Measurements from ENCODE around the gene CARD9.
A peak's percentile ranks its signal among the peaks of the same experiment; 100 is the strongest.

Gene CARD9

GRCh38 chr9:136403538-136403914 is 30.1 kb upstream of the CARD9 start:
- H3K36me3 ChIP-seq (ENCODE audit: control insufficient read depth in 2 of 2, insufficient read depth in 1 of 2, low read length in 2 of 2) = peaks cover 10 to 69% of the 10 kb centered on the region in 2 experiments; a peak in 2 of 3 replicates
- CTCF ChIA-PET = interaction anchor here (0.6 kb wide), 1 partner anchor 40 kb away, joined by 3 read pairs; the partner anchor contains the start of gene DNLZ

DNA sequence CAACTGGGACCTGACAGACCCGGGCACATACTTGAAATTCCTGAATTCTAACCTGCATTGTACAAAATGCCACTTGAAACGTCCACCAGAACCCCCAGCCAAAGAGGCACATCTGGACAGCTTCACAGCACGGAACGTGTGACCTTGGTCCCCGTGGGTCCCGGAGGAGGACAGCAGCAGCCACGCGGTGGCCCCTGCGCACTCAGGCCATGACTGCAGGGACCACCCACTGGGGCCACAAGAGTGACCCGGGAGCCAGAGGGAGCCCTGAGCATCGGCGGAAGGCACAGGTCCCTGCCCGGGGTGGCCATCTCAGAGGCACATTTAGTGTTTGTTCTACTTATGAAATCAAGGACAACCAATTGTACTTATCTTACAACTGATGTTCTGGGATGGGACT is 28.6 kb upstream of the CARD9 start:
- POLR2A ChIA-PET = interaction anchor here (1.2 to 2.6 kb wide), 5 partner anchors 12 to 39 kb away, joined by 4 to 15 read pairs (median 8); no protein-coding TSS in a partner anchor
- Histone ChIP-seq H3K9me3 (ENCODE audit: control insufficient read depth, insufficient read depth, low read depth, low read length) (no peaks in the 10 kb centered on the region), H3K4me1 (ENCODE audit: control insufficient read depth, insufficient read depth, low read length) (no peaks in the 10 kb centered on the region), H3K4me3 (ENCODE audit: low read depth, low read length) (no peak overlapping the region), H3K27ac (ENCODE audit: extremely low read depth, low read depth, low read length) (no peak overlapping the region), H3K36me3 (ENCODE audit: control insufficient read depth in 2 of 2, insufficient read depth in 1 of 2, low read length in 2 of 2) (peaks cover 13 to 70% of the 10 kb centered on the region in 2 experiments)
- CTCF ChIA-PET = interaction anchor here (0.7 to 2.6 kb wide), 11 partner anchors 7 to 778 kb away, joined by 3 to 28 read pairs (median 7); partner anchors contain the start of genes DNLZ, ENTR1 and PMPCA
- TF ChIP-seq ZNF350 (tag by site-specific recombination; IDR thresholded peaks at IDR 0.05) (no peak), ZFHX2 (tag by site-specific recombination; conservative IDR thresholded peaks at IDR 0.05) (no peak), ZNF530 (tag by site-specific recombination; IDR thresholded peaks at IDR 0.05; ENCODE audit: low read depth) (no peak), ZNF571 (tag by site-specific recombination; IDR thresholded peaks at IDR 0.05) (no peak), ZNF423 (tag by site-specific recombination; IDR thresholded peaks at IDR 0.05) (no peak), ZEB2 (tag by site-specific recombination; IDR thresholded peaks at IDR 0.05) (no peak), ZNF558 (tag by site-specific recombination; IDR thresholded peaks at IDR 0.05) (no peak), ZNF830 (tag by site-specific recombination; IDR thresholded peaks at IDR 0.05; ENCODE audit: low read depth) (no peak), ZNF600 (tag by site-specific recombination; IDR thresholded peaks at IDR 0.05) (no peak), ZNF518A (tag by site-specific recombination; conservative IDR thresholded peaks at IDR 0.05; ENCODE audit: low read depth) (no peak), ZNF121 (tag by site-specific recombination; IDR thresholded peaks at IDR 0.05) (no peak), ZNF266 (tag by site-specific recombination; IDR thresholded peaks at IDR 0.05; ENCODE audit: low read depth) (no peak)
- TF ChIP-seq, protein P1, sequence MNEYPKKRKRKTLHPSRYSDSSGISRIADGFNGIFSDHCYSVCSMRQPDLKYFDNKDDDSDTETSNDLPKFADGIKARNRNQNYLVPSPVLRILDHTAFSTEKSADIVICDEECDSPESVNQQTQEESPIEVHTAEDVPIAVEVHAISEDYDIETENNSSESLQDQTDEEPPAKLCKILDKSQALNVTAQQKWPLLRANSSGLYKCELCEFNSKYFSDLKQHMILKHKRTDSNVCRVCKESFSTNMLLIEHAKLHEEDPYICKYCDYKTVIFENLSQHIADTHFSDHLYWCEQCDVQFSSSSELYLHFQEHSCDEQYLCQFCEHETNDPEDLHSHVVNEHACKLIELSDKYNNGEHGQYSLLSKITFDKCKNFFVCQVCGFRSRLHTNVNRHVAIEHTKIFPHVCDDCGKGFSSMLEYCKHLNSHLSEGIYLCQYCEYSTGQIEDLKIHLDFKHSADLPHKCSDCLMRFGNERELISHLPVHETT (tag by site-specific recombination; IDR thresholded peaks at IDR 0.05) = no peak
- TF ChIP-seq, protein P2, sequence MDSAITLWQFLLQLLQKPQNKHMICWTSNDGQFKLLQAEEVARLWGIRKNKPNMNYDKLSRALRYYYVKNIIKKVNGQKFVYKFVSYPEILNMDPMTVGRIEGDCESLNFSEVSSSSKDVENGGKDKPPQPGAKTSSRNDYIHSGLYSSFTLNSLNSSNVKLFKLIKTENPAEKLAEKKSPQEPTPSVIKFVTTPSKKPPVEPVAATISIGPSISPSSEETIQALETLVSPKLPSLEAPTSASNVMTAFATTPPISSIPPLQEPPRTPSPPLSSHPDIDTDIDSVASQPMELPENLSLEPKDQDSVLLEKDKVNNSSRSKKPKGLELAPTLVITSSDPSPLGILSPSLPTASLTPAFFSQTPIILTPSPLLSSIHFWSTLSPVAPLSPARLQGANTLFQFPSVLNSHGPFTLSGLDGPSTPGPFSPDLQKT (IDR thresholded peaks at IDR 0.05; ENCODE audit: borderline replicate concordance, low read depth, low read length) = no peak

More at GRCh38 chr9:136403538-136403914, 30.1 kb upstream of the CARD9 start:
- POLR2A ChIA-PET = no interaction called here
- no peak overlapping the region for H3K27ac ChIP-seq (ENCODE audit: extremely low read depth, low read depth, low read length)
- no peaks in the 10 kb centered on the region for H3K4me1 ChIP-seq (ENCODE audit: control insufficient read depth, insufficient read depth, low read length)
- TF ChIP-seq GLIS1 (tag by site-specific recombination; IDR thresholded peaks at IDR 0.05) (0 out of 2 replicates have a peak, but pooled peaks have one; percentile 38), PRDM1 (tag by site-specific recombination; IDR thresholded peaks at IDR 0.05) (no peak), ZNF449 (tag by site-specific recombination; IDR thresholded peaks at IDR 0.05) (no peak), ZIC2 (tag by site-specific recombination; IDR thresholded peaks at IDR 0.05) (peak; percentile 96)
- no peaks in the 10 kb centered on the region for H3K9me3 ChIP-seq (ENCODE audit: control insufficient read depth, insufficient read depth, low read depth, low read length)
- H3K4me3 ChIP-seq (ENCODE audit: low read depth, low read length) = no peak overlapping the region

All from HEK293 (cell line).